ENCODE measurements around the gene IL6R. TPM values are rescaled to one million over a fixed set of nuclear protein-coding genes. Genes with fewer than 3 reads are reported as not detected.

The IL6R gene
- total RNA-seq, 4 donors from 2014 or later, result 56.1 to 140 (median 100) TPM

GRCh38 chr1:154445040-154445472 lies 39.9 kb downstream of the IL6R start:
- H3K36me3 ChIP-seq, result peaks cover 0 to 63% (median 0%) of the 10 kb centered on the region in 3 donors
- no peak for DNase-seq
- TF ChIP-seq CTCF (IDR thresholded peaks at IDR 0.05), result no peak
- no peak for TF ChIP-seq POLR2A (IDR thresholded peaks at IDR 0.05)
- H3K9me3 ChIP-seq, result no peaks in the 10 kb centered on the region
- no peak overlapping the region for H3K27ac ChIP-seq
- no peaks in the 10 kb centered on the region for H3K27me3 ChIP-seq
- no peak overlapping the region for H3K4me3 ChIP-seq
- H3K4me1 ChIP-seq, result no peaks in the 10 kb centered on the region

GRCh38 chr1:154446292-154446691 lies 41.1 kb downstream of the IL6R start:
- peaks cover 0 to 65% (median 0%) of the 10 kb centered on the region in 3 donors for H3K36me3 ChIP-seq

DNA sequence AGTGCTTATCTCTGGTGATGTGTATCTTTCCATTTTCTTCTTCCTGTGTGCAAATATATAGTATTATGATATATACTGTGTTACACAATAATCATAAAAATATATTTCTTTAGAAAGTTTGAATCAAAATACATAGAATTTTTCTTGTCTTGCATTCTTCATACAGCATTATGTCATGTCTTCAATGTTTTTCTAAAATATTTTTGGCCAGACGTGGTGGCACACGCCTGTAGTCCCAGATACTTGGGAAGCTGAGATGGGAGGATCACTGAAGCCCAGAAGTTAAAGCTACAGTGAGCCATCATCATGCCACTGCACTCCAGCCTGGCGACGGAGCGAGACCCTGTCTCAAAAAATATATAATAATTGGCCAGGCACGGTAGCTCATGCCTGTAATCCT lies 41.6 kb downstream of the IL6R start:
- Histone ChIP-seq H3K27me3 (no peaks in the 10 kb centered on the region), H3K27ac (no peak overlapping the region), H3K36me3 (peaks cover 0 to 69% (median 0%) of the 10 kb centered on the region in 3 donors), H3K4me1 (no peaks in the 10 kb centered on the region), H3K4me3 (no peak overlapping the region), H3K9me3 (no peaks in the 10 kb centered on the region)
- TF ChIP-seq POLR2A (IDR thresholded peaks at IDR 0.05), result no peak
- TF ChIP-seq CTCF (IDR thresholded peaks at IDR 0.05), result no peak
- DNase-seq, result no peak

More at GRCh38 chr1:154446292-154446691, 41.1 kb downstream of the IL6R start:
- DNase-seq, result no peak
- no peaks in the 10 kb centered on the region for H3K27me3 ChIP-seq
- TF ChIP-seq POLR2A (IDR thresholded peaks at IDR 0.05), result no peak
- TF ChIP-seq CTCF (IDR thresholded peaks at IDR 0.05), result no peak
- H3K4me1 ChIP-seq, result no peaks in the 10 kb centered on the region
- no peaks in the 10 kb centered on the region for H3K9me3 ChIP-seq
- peak overlapping the region; percentile 2 to 73 (median 37) for H3K27ac ChIP-seq
- no peak overlapping the region for H3K4me3 ChIP-seq

DNA sequence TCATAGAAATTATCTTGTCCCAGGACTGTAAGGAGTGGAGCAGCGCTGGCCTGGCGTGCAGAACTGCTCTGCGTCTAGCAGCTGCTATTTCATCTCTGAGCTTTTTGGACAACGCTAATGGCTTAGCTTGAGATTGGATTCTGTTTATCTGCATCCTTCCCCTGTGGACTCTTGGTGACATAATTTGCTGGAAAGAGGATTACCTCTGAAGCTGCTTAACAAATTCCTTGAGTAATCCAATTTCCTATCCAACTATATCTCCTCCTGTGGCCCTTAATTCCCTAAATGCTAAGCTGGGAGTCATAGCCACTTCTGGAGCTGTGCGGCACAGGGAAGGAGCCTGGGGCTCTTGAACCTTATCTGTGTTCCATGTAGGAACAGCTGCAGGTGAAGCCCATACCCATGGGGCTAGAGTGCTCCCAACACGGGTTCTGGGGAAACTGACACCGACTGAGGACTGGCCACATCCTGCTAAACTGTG lies 43.2 kb downstream of the IL6R start:
- Histone ChIP-seq H3K4me3 (no peak overlapping the region), H3K9me3 (no peaks in the 10 kb centered on the region), H3K27me3 (no peaks in the 10 kb centered on the region), H3K36me3 (peaks cover 0 to 69% (median 0%) of the 10 kb centered on the region in 3 donors), H3K27ac (no peak overlapping the region), H3K4me1 (no peaks in the 10 kb centered on the region)
- TF ChIP-seq POLR2A (IDR thresholded peaks at IDR 0.05), result no peak
- no peak for TF ChIP-seq CTCF (IDR thresholded peaks at IDR 0.05)
- no peak for DNase-seq

DNA sequence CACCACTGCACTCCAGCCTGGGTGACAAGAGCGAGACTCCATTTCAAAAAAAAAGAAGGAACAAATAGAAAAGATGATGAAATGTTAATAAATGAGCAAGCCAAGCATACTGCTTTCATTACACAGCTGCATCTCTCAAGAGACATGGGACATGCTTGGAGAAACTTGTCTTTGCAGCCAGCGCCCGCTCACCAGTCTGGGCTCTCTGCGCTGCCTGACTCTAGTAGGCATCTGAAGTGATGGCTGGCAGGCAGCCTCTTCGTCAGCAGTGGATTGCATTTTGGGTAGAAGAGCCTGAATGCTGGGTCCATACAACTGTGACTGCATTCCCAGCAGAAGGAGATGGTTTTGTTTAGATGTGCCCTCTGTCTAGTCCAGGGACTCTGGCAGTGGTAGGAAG lies 48.0 kb downstream of the IL6R start:
- TF ChIP-seq POLR2A (IDR thresholded peaks at IDR 0.05), result no peak
- TF ChIP-seq CTCF (IDR thresholded peaks at IDR 0.05), result no peak
- H3K27ac ChIP-seq, result peak overlapping the region in 1 of 4 donors; percentile 30
- no peaks in the 10 kb centered on the region for H3K4me1 ChIP-seq
- no peak for DNase-seq
- H3K36me3 ChIP-seq, result peaks cover 0 to 82% (median 0%) of the 10 kb centered on the region in 3 donors
- H3K9me3 ChIP-seq, result no peaks in the 10 kb centered on the region
- no peaks in the 10 kb centered on the region for H3K27me3 ChIP-seq
- no peak overlapping the region for H3K4me3 ChIP-seq
